GM18909 (cell line): Measurements from ENCODE around the gene RALGPS1.

ENCODE experiments used
- ATAC-seq: cut with Tn5 transposase; IDR thresholded peaks from one replicate; pipeline ENCODE4 v1.9.1; 2021; ENCODE audit warnings: mild to moderate bottlenecking; ENCODE audit not compliant: unreplicated experiment, poor library complexity

The RALGPS1 gene

GRCh38 chr9:126914458-126915280 lies at the start of gene RALGPS1:
TSS of gene RALGPS1 (plus strand) at chr9:126914782. CDS start at chr9:126962290, 47,508 bp downstream.
- ATAC-seq: peak; percentile 97

- no peak for ATAC-seq
Observed at GRCh38 chr9:126869368-126869767, 45.2 kb upstream of the RALGPS1 start.

- no peak for ATAC-seq
Observed at GRCh38 chr9:126872516-126872915, 42.1 kb upstream of the RALGPS1 start.

- ATAC-seq: no peak
Observed at GRCh38 chr9:126874546-126875314, 39.9 kb upstream of the RALGPS1 start.

- ATAC-seq: no peak
Observed at GRCh38 chr9:126875756-126876510, 38.6 kb upstream of the RALGPS1 start.

- no peak for ATAC-seq
Observed at GRCh38 chr9:126876531-126876930, 38.1 kb upstream of the RALGPS1 start.

GRCh38 chr9:126877418-126877817 lies 37.2 kb upstream of the RALGPS1 start:
- no peak for ATAC-seq

- no peak for ATAC-seq
Observed at GRCh38 chr9:126879288-126879687, 35.3 kb upstream of the RALGPS1 start.

GRCh38 chr9:126880226-126880946 lies 34.2 kb upstream of the RALGPS1 start:
- ATAC-seq: no peak

- no peak for ATAC-seq
Observed at GRCh38 chr9:126880947-126881332, 33.6 kb upstream of the RALGPS1 start.

- no peak for ATAC-seq
Observed at GRCh38 chr9:126882746-126883145, 31.8 kb upstream of the RALGPS1 start.

GRCh38 chr9:126883636-126884035 lies 30.9 kb upstream of the RALGPS1 start:
- no peak for ATAC-seq

GRCh38 chr9:126885131-126885641 lies 29.4 kb upstream of the RALGPS1 start:
- ATAC-seq: no peak

GRCh38 chr9:126886034-126886822 lies 28.4 kb upstream of the RALGPS1 start:
- ATAC-seq: no peak

GRCh38 chr9:126886897-126887296 lies 27.7 kb upstream of the RALGPS1 start:
- ATAC-seq: no peak

- ATAC-seq: no peak
Observed at GRCh38 chr9:126891676-126892075, 22.9 kb upstream of the RALGPS1 start.

- no peak for ATAC-seq
Observed at GRCh38 chr9:126893079-126893478, 21.5 kb upstream of the RALGPS1 start.

- no peak for ATAC-seq
Observed at GRCh38 chr9:126894052-126894603, 20.5 kb upstream of the RALGPS1 start.

- no peak for ATAC-seq
Observed at GRCh38 chr9:126902210-126902609, 12.4 kb upstream of the RALGPS1 start.
